Measurements from ENCODE around the gene OOEP. TPM values are rescaled to one million over a fixed set of nuclear protein-coding genes. Genes with fewer than 3 reads are reported as not detected.
"Not testable (repeated sequence)": the region's sequence is repeated elsewhere in the genome, so short reads cannot be mapped to it uniquely, and the experiment has no call there.

OOEP gene
- total RNA-seq, 3 donors from 2014 or later = 0.41 TPM; not detected in 2

DNA sequence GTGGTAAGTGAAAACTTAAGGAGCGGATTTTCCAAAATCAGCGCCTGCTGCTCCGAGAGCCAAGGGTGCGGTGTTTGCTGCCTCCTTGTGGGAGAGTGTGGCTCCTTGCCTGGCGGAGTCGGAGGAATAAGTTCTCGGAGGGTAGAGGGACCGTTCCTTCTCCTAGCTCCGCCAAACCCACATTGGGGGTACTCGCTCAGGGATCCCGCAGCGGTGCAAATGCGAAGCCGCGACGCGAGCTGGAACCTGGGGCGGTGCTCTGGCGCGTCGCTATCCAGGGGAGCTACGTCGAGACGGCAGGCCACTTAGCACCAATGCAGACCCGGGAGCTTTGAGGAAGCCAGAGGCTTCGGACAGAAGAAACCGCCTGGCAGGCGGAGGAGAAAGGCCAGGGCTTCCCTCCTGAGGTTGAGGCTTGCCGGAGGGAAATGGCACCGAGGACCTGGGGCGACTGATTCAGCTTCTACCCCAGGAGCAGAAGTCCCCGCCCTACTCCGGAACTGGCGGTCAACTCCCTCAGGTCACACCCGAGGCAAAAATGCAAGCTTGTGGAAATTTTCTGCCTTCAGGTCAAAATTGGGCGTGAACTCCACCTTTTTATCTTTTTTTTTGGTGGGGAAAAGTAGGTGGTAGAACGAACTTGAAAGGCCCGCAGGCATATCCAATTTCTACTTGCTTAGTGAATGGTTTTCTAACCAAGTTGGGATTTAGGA, 19.3 kb upstream of the OOEP start:
- Histone ChIP-seq H3K4me3 (peak overlapping the region; percentile 17), H3K9me3 (no peaks in the 10 kb centered on the region), H3K36me3 (ENCODE audit: low read depth) (no peaks in the 10 kb centered on the region), H3K4me1 (ENCODE audit: low read depth) (peaks cover 2% of the 10 kb centered on the region)
- TF ChIP-seq, protein P1, sequence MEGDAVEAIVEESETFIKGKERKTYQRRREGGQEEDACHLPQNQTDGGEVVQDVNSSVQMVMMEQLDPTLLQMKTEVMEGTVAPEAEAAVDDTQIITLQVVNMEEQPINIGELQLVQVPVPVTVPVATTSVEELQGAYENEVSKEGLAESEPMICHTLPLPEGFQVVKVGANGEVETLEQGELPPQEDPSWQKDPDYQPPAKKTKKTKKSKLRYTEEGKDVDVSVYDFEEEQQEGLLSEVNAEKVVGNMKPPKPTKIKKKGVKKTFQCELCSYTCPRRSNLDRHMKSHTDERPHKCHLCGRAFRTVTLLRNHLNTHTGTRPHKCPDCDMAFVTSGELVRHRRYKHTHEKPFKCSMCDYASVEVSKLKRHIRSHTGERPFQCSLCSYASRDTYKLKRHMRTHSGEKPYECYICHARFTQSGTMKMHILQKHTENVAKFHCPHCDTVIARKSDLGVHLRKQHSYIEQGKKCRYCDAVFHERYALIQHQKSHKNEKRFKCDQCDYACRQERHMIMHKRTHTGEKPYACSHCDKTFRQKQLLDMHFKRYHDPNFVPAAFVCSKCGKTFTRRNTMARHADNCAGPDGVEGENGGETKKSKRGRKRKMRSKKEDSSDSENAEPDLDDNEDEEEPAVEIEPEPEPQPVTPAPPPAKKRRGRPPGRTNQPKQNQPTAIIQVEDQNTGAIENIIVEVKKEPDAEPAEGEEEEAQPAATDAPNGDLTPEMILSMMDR (IDR thresholded peaks at IDR 0.05) = peak; percentile 8
- DNase-seq (peak; percentile 54 to 77 (median 59)), ATAC-seq (peak; percentile 90)
- intact Hi-C loops (cut with DNase I, micrococcal nuclease) = no loop called here

DNA sequence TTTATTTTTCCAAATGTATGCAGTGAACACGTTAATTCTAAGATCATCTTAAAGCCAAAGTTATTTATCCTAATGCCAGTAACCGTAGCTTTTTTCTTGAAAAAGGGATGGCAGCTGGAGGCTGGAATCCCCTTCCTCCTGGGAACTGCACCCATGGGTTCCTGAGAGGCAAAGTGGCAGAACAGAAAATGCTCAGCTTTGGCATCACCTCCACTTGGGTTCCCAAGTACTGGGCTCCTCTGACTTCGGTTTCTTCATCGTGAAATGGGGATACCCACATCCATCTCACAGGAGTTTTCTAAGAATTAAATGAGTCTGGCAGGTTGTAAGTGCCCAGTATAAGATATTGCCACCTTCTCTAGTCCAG, 18.7 kb upstream of the OOEP start:
- intact Hi-C loops (cut with DNase I, micrococcal nuclease) = no loop called here
- ATAC-seq = peak; percentile 16
- DNase-seq = no peak
- Histone ChIP-seq H3K4me1 (ENCODE audit: low read depth) (peaks cover 2% of the 10 kb centered on the region), H3K36me3 (ENCODE audit: low read depth) (no peaks in the 10 kb centered on the region), H3K9me3 (no peaks in the 10 kb centered on the region), H3K4me3 (peak overlapping the region; percentile 17)
- TF ChIP-seq, protein P1 (IDR thresholded peaks at IDR 0.05) = no peak

DNA sequence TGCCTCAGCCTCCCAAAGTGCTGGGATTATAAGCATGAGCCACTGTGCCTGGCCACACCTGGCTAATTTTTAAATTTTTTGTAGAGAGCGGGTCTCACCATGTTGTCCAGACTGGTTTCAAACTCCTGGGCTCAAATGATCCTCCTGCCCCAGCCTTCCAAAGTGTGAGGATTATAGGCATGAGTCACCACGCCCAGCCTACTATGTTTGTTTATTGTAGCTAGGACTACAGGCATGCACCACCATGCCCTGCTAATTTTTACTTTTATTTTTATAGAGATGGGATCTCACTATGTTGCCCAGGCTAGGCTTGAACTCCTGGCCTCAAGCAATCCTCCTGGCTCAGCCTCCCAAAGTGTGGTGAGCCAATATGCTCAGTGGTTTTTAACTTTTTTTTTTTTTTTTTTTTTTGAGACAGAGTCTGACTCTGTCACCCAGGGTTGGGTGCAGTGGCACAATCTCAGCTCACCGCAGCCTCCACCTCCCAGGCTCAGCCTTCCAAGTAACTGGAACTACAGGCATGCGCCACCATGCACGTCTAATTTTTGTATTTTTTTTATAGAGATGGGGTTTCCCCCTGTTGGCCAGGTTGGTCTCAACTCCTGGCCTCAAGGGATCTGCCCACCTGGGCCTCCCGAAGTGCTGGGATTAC, 12.9 kb upstream of the OOEP start:
- DNase-seq (no peak), ATAC-seq (peak; percentile 16)
- intact Hi-C loops (cut with DNase I, micrococcal nuclease) = no loop called here
- H3K9me3 ChIP-seq = no peaks in the 10 kb centered on the region
- no peaks in the 10 kb centered on the region for H3K36me3 ChIP-seq (ENCODE audit: low read depth)
- TF ChIP-seq, protein P1 (IDR thresholded peaks at IDR 0.05) = no peak
- no peak overlapping the region for H3K4me3 ChIP-seq
- no peaks in the 10 kb centered on the region for H3K4me1 ChIP-seq (ENCODE audit: low read depth)

DNA sequence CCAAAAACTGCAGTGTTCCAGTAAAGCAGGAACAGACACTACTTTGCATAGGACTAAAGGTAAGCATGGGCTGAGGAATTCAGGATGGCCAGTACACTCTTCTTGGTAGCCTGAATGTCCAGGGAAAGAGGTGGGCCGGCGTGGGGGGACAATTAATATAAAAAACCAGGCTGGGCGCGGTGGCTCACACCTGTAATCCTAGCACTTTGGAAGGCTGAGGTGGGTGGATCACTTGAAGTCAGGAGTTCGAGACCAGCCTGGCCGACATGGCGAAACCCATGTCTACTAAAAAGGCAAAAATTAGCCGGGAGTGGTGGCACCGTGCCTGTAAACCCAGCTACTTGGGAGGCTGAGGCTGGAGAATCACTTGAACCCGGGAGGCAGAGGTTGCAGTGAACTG, 11.8 kb upstream of the OOEP start:
- H3K4me1 ChIP-seq (ENCODE audit: low read depth); H3K36me3 ChIP-seq (ENCODE audit: low read depth); ATAC-seq; H3K9me3 ChIP-seq; H3K4me3 ChIP-seq; intact Hi-C loops (cut with DNase I, micrococcal nuclease); DNase-seq: not testable (repeated sequence)

DNA sequence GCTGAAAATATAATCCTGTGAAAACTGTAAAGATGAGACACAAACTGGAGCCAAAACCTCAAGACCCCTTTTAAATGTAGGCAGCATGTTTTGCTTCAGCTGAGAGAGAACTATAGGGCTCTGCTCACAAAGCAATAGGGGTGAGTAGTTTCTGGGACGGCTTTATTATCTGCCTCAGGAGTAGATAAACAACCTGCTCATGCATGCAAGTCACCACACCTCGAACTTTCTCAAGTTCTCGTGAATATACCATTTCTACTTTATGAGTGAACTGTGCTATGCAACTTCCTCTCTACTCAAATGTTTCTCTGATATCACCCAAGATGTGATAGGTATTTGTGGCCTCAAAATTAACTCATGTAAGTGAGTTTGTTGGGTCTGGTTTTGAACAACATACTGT, 7.5 kb upstream of the OOEP start:
- no peaks in the 10 kb centered on the region for H3K4me1 ChIP-seq (ENCODE audit: low read depth)
- intact Hi-C loops (cut with DNase I, micrococcal nuclease) = no loop called here
- TF ChIP-seq, protein P1 (IDR thresholded peaks at IDR 0.05) = no peak
- no peak for DNase-seq
- H3K9me3 ChIP-seq = peaks cover 2% of the 10 kb centered on the region
- H3K36me3 ChIP-seq (ENCODE audit: low read depth) = no peaks in the 10 kb centered on the region
- H3K4me3 ChIP-seq = no peak overlapping the region
- no peak for ATAC-seq

DNA sequence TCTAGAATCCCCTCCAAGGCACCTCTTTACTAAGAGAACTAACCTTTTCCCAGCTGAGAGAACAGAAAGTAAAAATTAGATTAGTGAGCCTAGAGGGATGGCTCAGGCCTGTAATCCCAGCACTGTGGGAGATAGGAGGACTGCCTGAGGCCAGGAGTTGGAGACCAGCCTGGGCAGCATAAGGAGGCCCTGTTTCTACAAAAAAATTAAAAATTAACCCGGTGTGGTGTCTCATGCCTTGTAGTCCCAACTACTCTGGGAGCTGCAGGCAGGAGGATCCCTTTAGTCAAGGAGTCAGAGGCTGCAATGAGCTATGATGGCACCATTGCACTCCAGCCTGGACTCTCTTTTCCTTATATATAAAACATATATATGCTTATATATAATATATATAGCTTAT, 5.5 kb upstream of the OOEP start:
- Histone ChIP-seq H3K36me3 (ENCODE audit: low read depth) (no peaks in the 10 kb centered on the region), H3K4me1 (ENCODE audit: low read depth) (no peaks in the 10 kb centered on the region), H3K9me3 (peaks cover 7% of the 10 kb centered on the region), H3K4me3 (no peak overlapping the region)
- intact Hi-C loops (cut with DNase I, micrococcal nuclease) = no loop called here
- DNase-seq = no peak
- TF ChIP-seq, protein P1 (IDR thresholded peaks at IDR 0.05) = no peak
- no peak for ATAC-seq
